Neutrophil (primary cell): ENCODE measurements around the gene HAUS6.
"Not testable (repeated sequence)": the region's sequence is repeated elsewhere in the genome, so short reads cannot be mapped to it uniquely, and the experiment has no call there.

Experiments used
- H3K27ac ChIP-seq: fragments of 200-600 bp; sonication (generic); 2 replicates; pipeline ENCODE4 v1.5.1; 2016; ENCODE audit warnings: mild to moderate bottlenecking, moderate library complexity
- H3K27me3 ChIP-seq: fragments of 200-600 bp; sonication (generic); 2 replicates; pipeline ENCODE4 v1.6.0; 2016; ENCODE audit warnings: mild to moderate bottlenecking
- H3K36me3 ChIP-seq: fragments of 200-600 bp; sonication (generic); 2 replicates; pipeline ENCODE4 v1.5.1; 2017
- H3K4me1 ChIP-seq, 2 experiments: fragments of 200-600 bp in 1 of 2; sonication (generic) in 1 of 2; 1 replicate in 1 of 2; 2 replicates in 1 of 2; pipeline versions ENCODE4 v1.5.1 to v1.6.1; 2013 to 2016; ENCODE audit warnings: low read depth in 1 of 2, low read length in 1 of 2, mild to moderate bottlenecking in 1 of 2, moderate library complexity in 1 of 2; ENCODE audit not compliant: control insufficient read depth in 1 of 2, insufficient read depth in 1 of 2
- H3K4me3 ChIP-seq, 2 experiments: fragments of 200-600 bp in 1 of 2; sonication (generic) in 1 of 2; 1 replicate in 1 of 2; 2 replicates in 1 of 2; pipeline ENCODE4 v1.5.1; 2013 to 2016; ENCODE audit warnings: low read depth in 1 of 2, low read length in 1 of 2, mild to moderate bottlenecking in 1 of 2, moderate library complexity in 1 of 2
- H3K9me3 ChIP-seq: fragments of 200-600 bp; sonication (generic); 2 replicates; pipeline ENCODE4 v1.5.1; 2016
- TF ChIP-seq, protein P1 (sequence below): fragments of 200-600 bp; sonication (generic); IDR thresholded peaks from 2 replicates; pipeline ENCODE4 v1.5.1; 2016; ENCODE audit warnings: antibody characterized with exemption

The HAUS6 gene

DNA sequence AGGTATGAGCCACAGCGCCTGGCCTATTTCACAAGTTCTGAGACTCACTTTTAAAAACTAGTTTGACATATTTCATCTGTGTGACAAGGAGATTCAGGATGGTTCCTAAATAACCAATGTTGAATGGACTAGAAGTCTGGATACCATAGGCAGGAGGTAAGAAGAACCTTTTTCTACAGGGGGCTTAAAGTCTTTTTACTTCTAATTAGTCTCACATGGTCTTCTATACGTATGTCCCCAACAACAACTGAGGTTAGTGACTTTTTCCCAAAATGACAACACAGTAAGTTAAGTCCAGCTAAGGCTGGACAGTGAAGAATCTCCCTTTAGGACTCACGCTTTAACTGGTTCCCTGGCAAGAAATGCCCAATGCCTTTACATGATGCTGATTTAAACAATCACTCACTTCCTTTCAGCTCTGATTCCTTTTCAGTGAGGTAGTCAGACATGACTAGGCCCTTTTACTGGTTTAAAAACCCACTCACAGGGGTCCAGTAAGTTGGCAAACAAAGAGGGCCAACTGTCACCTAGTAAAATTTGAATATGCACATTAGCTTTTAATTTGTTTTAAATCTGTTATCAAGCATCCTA is 12.1 kb upstream of the HAUS6 start:
- Histone ChIP-seq H3K27ac (no peak overlapping the region), H3K4me1 (peaks cover 7 to 11% of the 10 kb centered on the region in 2 experiments), H3K9me3 (no peaks in the 10 kb centered on the region), H3K27me3 (no peaks in the 10 kb centered on the region), H3K4me3 (no peak overlapping the region), H3K36me3 (no peaks in the 10 kb centered on the region)
- TF ChIP-seq, protein P1, sequence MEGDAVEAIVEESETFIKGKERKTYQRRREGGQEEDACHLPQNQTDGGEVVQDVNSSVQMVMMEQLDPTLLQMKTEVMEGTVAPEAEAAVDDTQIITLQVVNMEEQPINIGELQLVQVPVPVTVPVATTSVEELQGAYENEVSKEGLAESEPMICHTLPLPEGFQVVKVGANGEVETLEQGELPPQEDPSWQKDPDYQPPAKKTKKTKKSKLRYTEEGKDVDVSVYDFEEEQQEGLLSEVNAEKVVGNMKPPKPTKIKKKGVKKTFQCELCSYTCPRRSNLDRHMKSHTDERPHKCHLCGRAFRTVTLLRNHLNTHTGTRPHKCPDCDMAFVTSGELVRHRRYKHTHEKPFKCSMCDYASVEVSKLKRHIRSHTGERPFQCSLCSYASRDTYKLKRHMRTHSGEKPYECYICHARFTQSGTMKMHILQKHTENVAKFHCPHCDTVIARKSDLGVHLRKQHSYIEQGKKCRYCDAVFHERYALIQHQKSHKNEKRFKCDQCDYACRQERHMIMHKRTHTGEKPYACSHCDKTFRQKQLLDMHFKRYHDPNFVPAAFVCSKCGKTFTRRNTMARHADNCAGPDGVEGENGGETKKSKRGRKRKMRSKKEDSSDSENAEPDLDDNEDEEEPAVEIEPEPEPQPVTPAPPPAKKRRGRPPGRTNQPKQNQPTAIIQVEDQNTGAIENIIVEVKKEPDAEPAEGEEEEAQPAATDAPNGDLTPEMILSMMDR, result no peak

DNA sequence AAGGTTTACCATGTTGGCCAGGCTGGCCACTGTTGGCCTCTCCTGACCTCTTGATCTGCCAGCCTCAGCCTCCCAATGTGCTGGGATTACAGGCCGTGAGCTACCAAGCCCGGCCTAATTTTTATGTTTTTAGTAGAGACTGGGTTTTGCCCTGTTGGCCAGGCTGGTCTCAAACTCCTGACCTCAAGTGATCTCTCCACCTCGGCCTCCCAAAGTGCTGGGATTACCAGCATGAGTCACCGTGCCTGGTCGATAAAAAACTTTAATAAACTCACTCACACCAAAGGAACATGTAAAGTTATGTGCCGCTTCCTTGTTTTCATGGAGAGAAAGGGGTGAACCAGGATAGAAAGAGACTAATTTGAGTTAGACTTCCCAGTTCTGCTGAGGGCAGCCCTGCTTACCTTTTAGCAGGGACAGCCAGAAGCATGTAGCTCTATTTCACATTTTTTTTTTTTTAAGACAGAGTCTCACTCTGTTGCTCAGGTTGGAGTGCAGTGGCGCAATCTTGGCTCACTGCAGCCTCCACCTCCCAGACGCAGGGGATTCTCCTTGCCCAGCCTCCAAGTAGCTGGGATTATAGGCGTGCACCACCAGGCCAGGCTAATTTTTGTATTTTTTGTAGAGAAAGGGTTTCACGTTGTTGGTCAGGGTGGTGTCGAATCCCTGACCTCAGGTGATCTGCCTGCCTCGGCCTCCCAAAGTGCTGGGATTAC is 11.4 kb upstream of the HAUS6 start:
- Histone ChIP-seq H3K27ac (no peak overlapping the region), H3K36me3 (no peaks in the 10 kb centered on the region), H3K4me1 (peaks cover 5 to 8% of the 10 kb centered on the region in 2 experiments), H3K4me3 (no peak overlapping the region), H3K9me3 (no peaks in the 10 kb centered on the region), H3K27me3 (no peaks in the 10 kb centered on the region)
- TF ChIP-seq, protein P1, result no peak

DNA sequence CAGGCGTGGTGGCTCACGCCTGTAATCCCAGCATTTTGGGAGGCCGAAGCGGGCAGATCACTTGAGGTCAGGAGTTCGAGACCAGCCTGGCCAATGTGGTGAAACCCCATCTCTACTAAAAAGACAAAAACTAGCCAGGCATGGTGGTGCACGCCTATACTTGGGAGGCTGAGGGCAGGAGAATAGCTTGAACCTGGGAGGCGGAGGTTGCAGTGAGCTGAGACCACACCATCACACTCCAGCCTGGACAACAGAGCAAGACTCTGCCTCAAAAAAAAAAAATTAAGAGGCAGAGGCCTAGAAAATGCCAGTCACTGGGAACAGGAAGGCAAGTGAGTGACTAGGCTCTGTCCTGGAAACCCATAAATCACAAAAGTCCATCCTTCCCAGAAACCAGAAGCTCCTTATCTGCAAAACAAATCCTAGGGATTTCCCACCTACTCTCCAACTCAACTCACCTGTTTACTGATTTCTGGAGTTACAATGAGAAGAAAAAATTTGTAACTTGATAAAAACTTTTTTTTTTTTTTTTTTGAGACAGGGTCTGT is 10.4 kb upstream of the HAUS6 start:
- not testable (repeated sequence) for H3K36me3 ChIP-seq, H3K4me3 ChIP-seq, H3K4me1 ChIP-seq, H3K27me3 ChIP-seq, H3K27ac ChIP-seq, H3K9me3 ChIP-seq

DNA sequence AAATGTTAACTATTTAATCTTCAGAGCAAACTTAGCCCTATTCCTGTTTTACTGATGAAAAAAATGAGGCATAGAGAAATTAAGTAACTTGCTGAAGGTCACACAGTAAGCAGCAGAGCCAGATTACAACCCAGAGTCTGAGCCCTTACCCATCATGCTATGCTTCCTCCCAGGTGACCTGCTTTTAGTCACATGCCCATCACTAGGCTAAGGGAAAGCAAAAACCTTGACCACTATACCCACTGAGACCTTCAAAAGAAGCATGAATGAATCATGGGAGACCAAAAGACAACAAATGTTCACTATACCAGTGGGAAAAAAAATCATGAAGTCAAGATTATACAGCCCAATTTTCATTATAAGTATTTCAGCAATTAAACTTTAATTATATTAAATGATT is 5.3 kb upstream of the HAUS6 start:
- H3K27ac ChIP-seq, result no peak overlapping the region
- H3K9me3 ChIP-seq, result no peaks in the 10 kb centered on the region

DNA sequence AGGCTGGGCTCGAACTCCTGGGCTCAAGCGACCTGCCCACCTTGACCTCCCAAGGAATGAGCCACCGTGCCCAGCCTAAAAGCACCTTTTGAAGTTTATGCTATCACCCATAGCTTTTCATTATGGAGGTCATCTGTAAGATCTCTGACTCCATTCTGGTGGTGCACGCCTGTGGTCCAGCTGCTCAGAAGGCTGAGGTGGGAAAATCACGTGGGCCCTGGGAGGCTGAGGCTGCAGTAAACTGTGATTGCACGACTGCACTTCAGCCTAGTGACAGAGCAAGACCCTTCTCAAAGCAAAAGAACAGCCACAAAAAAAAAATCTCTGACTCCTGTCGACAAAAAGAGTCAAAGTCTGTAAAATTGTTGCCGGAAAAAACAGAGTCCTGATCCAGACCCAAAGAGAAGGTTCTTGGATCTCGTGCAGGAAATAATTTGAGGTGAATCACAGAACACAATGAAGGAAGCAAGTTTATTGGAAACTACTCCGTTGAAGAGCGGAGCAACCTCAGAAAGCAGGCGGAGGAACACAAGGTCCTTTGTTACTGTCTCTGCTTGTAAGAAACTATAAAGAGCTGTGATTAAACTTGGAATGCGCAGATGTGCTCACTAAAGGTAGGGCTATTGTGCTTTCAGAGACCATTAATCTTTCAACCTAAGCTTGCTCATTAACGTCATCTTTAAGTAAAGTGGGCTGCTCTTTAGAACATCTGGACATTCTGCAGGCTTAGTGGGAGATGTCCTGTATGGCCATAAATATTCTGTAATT is 2.0 kb upstream of the HAUS6 start:
- no peaks in the 10 kb centered on the region for H3K27me3 ChIP-seq
- H3K36me3 ChIP-seq, result no peaks in the 10 kb centered on the region
- H3K9me3 ChIP-seq, result no peaks in the 10 kb centered on the region
- H3K4me3 ChIP-seq, result no peak overlapping the region
- H3K27ac ChIP-seq, result no peak overlapping the region
- TF ChIP-seq, protein P1, result no peak
- H3K4me1 ChIP-seq, result peaks cover 13 to 20% of the 10 kb centered on the region in 2 experiments

More for the DNA sequence above, 5.3 kb upstream of the HAUS6 start:
- Histone ChIP-seq H3K4me1 (peaks cover 4% of the 10 kb centered on the region in 2 experiments), H3K27me3 (no peaks in the 10 kb centered on the region), H3K36me3 (no peaks in the 10 kb centered on the region), H3K4me3 (no peak overlapping the region)
- TF ChIP-seq, protein P1, result no peak
